H9 (cell line): ENCODE measurements around the gene SPHK2. TPM values are rescaled to one million over a fixed set of nuclear protein-coding genes. Genes with fewer than 3 reads are reported as not detected.

Source experiments
- DNase-seq: peaks from one replicate; pipeline ENCODE4 v3.0.0-alpha.2; 2017
- H2AFZ ChIP-seq: one replicate; pipeline ENCODE4 v1.6.1; 2013; ENCODE audit warnings: mild to moderate bottlenecking, low read length, control low read depth, moderate library complexity
- H2AK5ac ChIP-seq: 2 replicates; pipeline ENCODE4 v1.6.1; 2013; ENCODE audit warnings: low read length, control low read depth, mixed read lengths; ENCODE audit not compliant: insufficient read length
- H2BK120ac ChIP-seq: one replicate; pipeline ENCODE4 v1.6.1; 2013; ENCODE audit warnings: low read depth, mild to moderate bottlenecking, low read length, control low read depth, inconsistent platforms; ENCODE audit not compliant: poor library complexity, severe bottlenecking
- H2BK12ac ChIP-seq: 2 replicates; pipeline ENCODE4 v1.6.1; 2013; ENCODE audit warnings: low read length, control low read depth, mixed read lengths, low read depth; ENCODE audit not compliant: insufficient read length
- H2BK15ac ChIP-seq: 2 replicates; pipeline ENCODE4 v1.6.1; 2013; ENCODE audit warnings: low read depth, low read length, control low read depth
- H2BK20ac ChIP-seq: one replicate; pipeline ENCODE4 v1.6.1; 2013; ENCODE audit warnings: low read depth, mild to moderate bottlenecking, low read length, control low read depth, inconsistent platforms; ENCODE audit not compliant: poor library complexity, severe bottlenecking
- H2BK5ac ChIP-seq: 2 replicates; pipeline ENCODE4 v1.6.1; 2013; ENCODE audit warnings: low read length, control low read depth, mixed read lengths; ENCODE audit not compliant: insufficient read length
- H3K14ac ChIP-seq: 2 replicates; pipeline ENCODE4 v1.6.1; 2013; ENCODE audit warnings: low read length, control low read depth; ENCODE audit not compliant: insufficient read depth
- H3K18ac ChIP-seq: 2 replicates; pipeline ENCODE4 v1.6.1; 2013; ENCODE audit warnings: low read depth, mild to moderate bottlenecking, mixed read lengths, low read length, control low read depth; ENCODE audit not compliant: insufficient read length
- H3K23ac ChIP-seq: 2 replicates; pipeline ENCODE4 v1.6.1; 2013; ENCODE audit warnings: low read length, control low read depth, mixed read lengths, low read depth; ENCODE audit not compliant: insufficient read length
- H3K23me2 ChIP-seq: 2 replicates; pipeline ENCODE4 v1.6.1; 2013; ENCODE audit warnings: low read depth, mild to moderate bottlenecking, mixed read lengths, low read length, control low read depth; ENCODE audit not compliant: insufficient read length, poor library complexity, severe bottlenecking
- H3K27ac ChIP-seq: 2 replicates; pipeline ENCODE4 v1.5.1; 2013; ENCODE audit warnings: low read length, control low read depth, mixed read lengths, low read depth; ENCODE audit not compliant: insufficient read length
- H3K27me3 ChIP-seq: 2 replicates; pipeline ENCODE4 v1.6.1; 2013; ENCODE audit warnings: low read length, control low read depth, inconsistent platforms; ENCODE audit not compliant: insufficient read depth
- H3K4ac ChIP-seq: 2 replicates; pipeline ENCODE4 v1.6.1; 2013; ENCODE audit warnings: low read depth, mild to moderate bottlenecking, control low read depth, inconsistent platforms, low read length, moderate library complexity
- H3K4me1 ChIP-seq: 2 replicates; pipeline ENCODE4 v1.6.1; 2013; ENCODE audit warnings: low read length, control low read depth, inconsistent platforms; ENCODE audit not compliant: insufficient read depth
- H3K4me2 ChIP-seq: 2 replicates; pipeline ENCODE4 v1.6.1; 2013; ENCODE audit warnings: low read length, control low read depth, mixed read lengths; ENCODE audit not compliant: insufficient read length, insufficient read depth
- H3K56ac ChIP-seq: 2 replicates; pipeline ENCODE4 v1.6.1; 2013; ENCODE audit warnings: low read depth, mild to moderate bottlenecking, mixed read lengths, low read length, control low read depth; ENCODE audit not compliant: insufficient read length
- H3K79me1 ChIP-seq: 2 replicates; pipeline ENCODE4 v1.6.1; 2013; ENCODE audit warnings: low read depth, mild to moderate bottlenecking, moderate library complexity, low read length, control low read depth, inconsistent platforms; ENCODE audit not compliant: insufficient read depth, poor library complexity, severe bottlenecking
- H3K79me2 ChIP-seq: 2 replicates; pipeline ENCODE4 v1.6.1; 2013; ENCODE audit warnings: low read length, control low read depth, inconsistent platforms; ENCODE audit not compliant: insufficient read depth
- H3K9ac ChIP-seq: 2 replicates; pipeline ENCODE4 v1.6.1; 2013; ENCODE audit warnings: low read length, control low read depth, mixed read lengths; ENCODE audit not compliant: insufficient read length; ENCODE audit errors: extremely low read depth
- H3K9me3 ChIP-seq: one replicate; pipeline ENCODE4 v1.6.1; 2013; ENCODE audit warnings: low read depth, low read length, inconsistent platforms; ENCODE audit not compliant: control insufficient read depth
- H3T11ph ChIP-seq: one replicate; pipeline ENCODE4 v1.6.1; 2013; ENCODE audit warnings: mild to moderate bottlenecking, low read length, control low read depth, inconsistent platforms
- H4K20me1 ChIP-seq: one replicate; pipeline ENCODE4 v1.6.1; 2013; ENCODE audit not compliant: control insufficient read depth, insufficient read length, insufficient read depth
- H4K5ac ChIP-seq: 2 replicates; pipeline ENCODE4 v1.6.1; 2013; ENCODE audit warnings: low read depth, mild to moderate bottlenecking, mixed read lengths, low read length, control low read depth; ENCODE audit not compliant: insufficient read length
- H4K8ac ChIP-seq: replicated peaks from 2 replicates; pipeline ENCODE4 v1.6.1; 2013; ENCODE audit warnings: low read length, control low read depth, mixed read lengths, low read depth; ENCODE audit not compliant: insufficient read length
- H4K91ac ChIP-seq: 2 replicates; pipeline ENCODE4 v1.6.1; 2013; ENCODE audit warnings: low read depth, mild to moderate bottlenecking, moderate library complexity, mixed read lengths, low read length, control low read depth; ENCODE audit not compliant: insufficient read length
- H3K27ac Mint-ChIP-seq, 3 experiments: 2 replicates in 2 of 3; 3 replicates in 1 of 3; pipeline ENCODE4 v1.8.0; 2020 to 2021; ENCODE audit warnings: mixed read lengths in 3 of 3, mild to moderate bottlenecking in 1 of 3, moderate library complexity in 1 of 3
- H3K27me3 Mint-ChIP-seq: 2 replicates; pipeline ENCODE4 v1.8.0; 2021; ENCODE audit warnings: low read depth, mild to moderate bottlenecking, moderate library complexity, mixed read lengths
- H3K36me3 Mint-ChIP-seq, 3 experiments: 2 replicates in 2 of 3; 3 replicates in 1 of 3; pipeline ENCODE4 v1.8.0; 2020 to 2021; ENCODE audit warnings: low read depth in 3 of 3, mixed read lengths in 3 of 3; ENCODE audit not compliant: insufficient read depth in 1 of 3
- H3K4me1 Mint-ChIP-seq, 2 experiments: 2 replicates each; pipeline ENCODE4 v1.8.0; 2020; ENCODE audit warnings: mixed read lengths in 2 of 2
- H3K4me3 Mint-ChIP-seq, 2 experiments: 2 replicates in 1 of 2; 3 replicates in 1 of 2; pipeline ENCODE4 v1.8.0; 2020 to 2021; ENCODE audit warnings: mild to moderate bottlenecking in 2 of 2, mixed read lengths in 2 of 2, moderate library complexity in 1 of 2
- H3K9me3 Mint-ChIP-seq, 2 experiments: 2 replicates in 1 of 2; 3 replicates in 1 of 2; pipeline ENCODE4 v1.8.0; 2020; ENCODE audit warnings: mild to moderate bottlenecking in 2 of 2, mixed read lengths in 2 of 2, moderate library complexity in 1 of 2
- CTCF ChIP-seq: fragments of 200-600 bp; sonication (generic); conservative IDR thresholded peaks from 3 replicates; pipeline ENCODE4 v1.8.0; 2021; ENCODE audit warnings: antibody characterized with exemption, mild to moderate bottlenecking
- WGBS: extraction: QIAGEN DNeasy Blood & Tissue Kit; methylation state at CpG from one replicate; pipeline ENCODE4 v1.1.7; 2013; ENCODE audit warnings: missing lambda C conversion rate, low lambda C conversion rate, mixed read lengths; ENCODE audit not compliant: insufficient read length; ENCODE audit errors: extremely low coverage; 5-methylcytosine and 5-hydroxymethylcytosine counted together
- total RNA-seq: library from RNA; stranded (reverse); gene quantifications from 2 replicates; pipeline ENCODE4 v1.2.1, GENCODE V29; 2021

SPHK2 gene
- total RNA-seq, 1 experiment from 2014 or later: 57.2 TPM

GRCh38 chr19:48618278-48618915 lies 909 bp upstream of the SPHK2 start:
- no peak overlapping the region for H2BK15ac ChIP-seq
- H3K9me3 ChIP-seq: no peaks in the 10 kb centered on the region
- H3K23me2 ChIP-seq: peaks cover 11% of the 10 kb centered on the region
- no peak overlapping the region for H2AK5ac ChIP-seq
- Mint-ChIP-seq H3K4me1 (peaks cover 42 to 56% of the 10 kb centered on the region in 2 experiments), H3K4me3 (peak overlapping the region; percentile 97 to 99), H3K27me3 (no peaks in the 10 kb centered on the region; the same call in 1 of the 2 replicates), H3K36me3 (peaks cover 40 to 61% (median 55%) of the 10 kb centered on the region in 3 experiments), H3K27ac (peak overlapping the region; percentile 96 to 100 (median 99)), H3K9me3 (no peaks in the 10 kb centered on the region; a peak in 1 of 5 replicates)
- peak overlapping the region; percentile 91 for H4K5ac ChIP-seq
- H3K4me1 ChIP-seq: peaks cover 6% of the 10 kb centered on the region; the same call in 1 of the 2 replicates
- H3K18ac ChIP-seq: peak overlapping the region; percentile 91
- peak overlapping the region; percentile 74 for H2BK120ac ChIP-seq
- DNase-seq: no peak
- no peak overlapping the region for H3K23ac ChIP-seq
- H2AFZ ChIP-seq: no peak overlapping the region
- peaks cover 18% of the 10 kb centered on the region for H3K79me2 ChIP-seq
- no peak overlapping the region for H3T11ph ChIP-seq
- peak overlapping the region; percentile 92; the same call in 1 of the 2 replicates for H3K14ac ChIP-seq
- peaks cover 4% of the 10 kb centered on the region for H3K79me1 ChIP-seq
- peak overlapping the region; percentile 10 for H3K56ac ChIP-seq
- peak overlapping the region; percentile 94 for H2BK5ac ChIP-seq
- peak overlapping the region; percentile 87 for H3K4me2 ChIP-seq
- H3K27ac ChIP-seq: peak overlapping the region; percentile 25
- H3K9ac ChIP-seq: peak overlapping the region; percentile 99
- peak overlapping the region; percentile 85 for H4K91ac ChIP-seq
- H2BK20ac ChIP-seq: no peak overlapping the region
- peak overlapping the region; percentile 54; the same call in 1 of the 2 replicates for H3K4ac ChIP-seq
- no CpG with 5 or more reads among the region's 18 CpGs for WGBS
- no peak for TF ChIP-seq CTCF
- no peaks in the 10 kb centered on the region for H4K20me1 ChIP-seq
- no peaks in the 10 kb centered on the region for H3K27me3 ChIP-seq
- H2BK12ac ChIP-seq: no peak overlapping the region
- H4K8ac ChIP-seq: no peak overlapping the region
